Stimulated activated CD4-positive, alpha-beta T cell treated with anti-CD3 and anti-CD28 coated beads, TNF-alpha, amount 100 ng/mL, for 1 hour (primary cell): ENCODE measurements around the gene RNF225.
"Not testable (repeated sequence)": the region's sequence is repeated elsewhere in the genome, so short reads cannot be mapped to it uniquely, and the experiment has no call there.

Source experiments
- DNase-seq, 3 donors: peaks; one replicate each; pipeline ENCODE4 v3.0.0-alpha.2; 2020; ENCODE audit warnings: low read depth in 3 of 3, low spot score in 1 of 3

RNF225 gene

DNA sequence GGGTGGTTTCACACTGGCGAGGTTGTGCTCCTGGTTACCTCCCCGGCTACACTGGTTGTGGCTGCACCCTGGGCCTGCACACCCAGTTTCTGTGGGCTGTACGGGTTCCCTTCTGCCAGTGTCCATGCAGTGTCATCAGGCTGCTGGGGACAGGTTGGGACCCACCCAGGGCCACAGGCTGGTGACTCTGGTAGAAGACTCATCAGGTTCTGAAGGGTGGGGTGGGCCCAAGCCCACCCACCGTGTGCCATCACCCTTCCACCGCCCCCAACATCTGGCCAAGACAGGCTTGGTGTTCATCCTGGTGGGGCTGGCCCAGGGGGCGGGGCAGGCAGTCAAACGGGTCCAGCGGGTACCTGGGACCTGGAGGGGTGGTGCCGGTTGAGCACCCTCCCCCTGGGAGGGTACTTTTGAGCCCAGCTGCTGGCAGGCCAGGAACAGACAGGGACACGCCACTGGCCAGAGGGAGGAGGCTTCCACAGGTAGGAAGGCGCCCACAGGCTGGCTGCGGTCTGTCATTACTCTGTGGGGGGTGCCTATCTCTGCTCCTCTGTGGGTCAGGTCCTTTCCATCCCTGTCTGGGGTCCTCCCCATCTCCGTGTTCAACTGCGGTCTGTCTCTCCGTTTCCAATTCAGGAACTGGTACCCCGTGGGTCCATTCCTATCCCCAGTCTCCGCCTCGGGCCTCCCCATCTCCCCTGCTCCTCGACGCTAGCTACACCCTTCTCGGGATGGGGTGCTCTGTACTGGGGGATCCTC is at the start of gene RNF225:
TSS of gene RNF225 (plus strand) at position 437 of the 759 bp plus-strand sequence. CDS start 434 bp downstream, outside the sequence.
- DNase-seq: no peak

DNA sequence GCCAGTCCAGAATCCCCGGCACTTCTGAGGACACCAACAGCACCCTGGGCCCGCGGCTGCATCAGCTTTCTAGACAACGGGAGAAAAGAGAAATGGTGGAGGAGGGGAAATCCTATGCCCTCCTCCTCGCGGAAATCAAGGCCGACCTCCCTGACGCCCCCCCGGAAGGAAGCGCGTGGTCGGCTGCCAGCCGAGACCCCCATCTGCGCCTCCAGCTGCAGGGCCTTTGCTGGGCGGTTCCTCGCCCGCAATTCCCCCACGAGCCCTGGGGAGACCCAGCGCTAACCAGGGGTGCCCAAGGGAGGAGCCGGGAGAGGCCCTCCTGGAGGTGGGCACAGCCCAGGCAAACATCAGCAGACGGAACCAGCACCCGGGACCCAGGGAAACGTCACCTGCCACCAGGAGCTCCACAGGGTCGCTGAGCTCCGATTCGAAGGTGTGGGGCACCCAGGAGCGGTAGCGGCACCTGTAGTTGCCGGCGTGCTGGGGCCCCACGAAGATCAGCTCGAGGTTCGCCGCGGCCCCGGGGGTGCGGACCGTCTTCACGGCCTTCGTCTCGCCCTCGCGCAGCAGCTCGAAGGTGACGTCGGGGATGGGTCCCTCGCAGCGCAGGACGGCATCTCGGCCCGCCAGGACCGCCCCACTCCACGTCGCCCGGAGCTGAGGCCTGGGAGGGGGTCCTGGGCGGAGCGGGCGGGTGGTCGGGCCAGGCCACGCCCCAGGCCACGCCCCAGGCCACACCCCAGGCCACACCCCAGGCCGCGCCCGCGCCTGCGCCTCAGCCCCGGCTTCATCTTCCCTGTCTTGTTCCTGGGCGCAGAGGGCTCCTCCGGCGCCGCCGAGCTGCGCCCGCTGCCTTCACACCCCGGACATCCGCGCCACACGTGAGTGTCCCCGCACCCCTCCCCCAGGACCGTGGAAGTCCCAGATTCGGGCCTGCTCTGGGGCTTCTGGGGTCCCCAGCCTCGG is 48.2 kb upstream of the RNF225 start:
- DNase-seq: peak; percentile 22 to 47 (median 41)

DNA sequence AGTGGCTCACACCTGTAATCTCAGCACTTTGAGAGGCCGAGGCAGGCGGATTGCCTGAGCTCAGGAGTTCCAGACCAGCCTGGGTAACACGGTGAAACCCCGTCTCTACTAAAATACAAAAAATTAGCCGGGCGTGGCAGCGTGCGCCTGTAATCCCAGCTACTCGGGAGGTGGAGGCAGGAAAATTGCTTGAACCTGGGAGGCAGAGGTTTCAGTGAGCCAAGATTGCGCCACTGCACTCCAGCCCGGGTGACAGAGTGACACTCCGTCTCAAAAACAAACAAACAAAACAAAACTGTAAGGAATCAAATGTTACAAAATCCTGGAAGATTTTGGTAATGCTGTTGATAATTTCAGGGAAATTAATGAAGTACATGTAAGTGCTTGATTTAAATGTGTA is 47.4 kb upstream of the RNF225 start:
- DNase-seq: not testable (repeated sequence)

DNA sequence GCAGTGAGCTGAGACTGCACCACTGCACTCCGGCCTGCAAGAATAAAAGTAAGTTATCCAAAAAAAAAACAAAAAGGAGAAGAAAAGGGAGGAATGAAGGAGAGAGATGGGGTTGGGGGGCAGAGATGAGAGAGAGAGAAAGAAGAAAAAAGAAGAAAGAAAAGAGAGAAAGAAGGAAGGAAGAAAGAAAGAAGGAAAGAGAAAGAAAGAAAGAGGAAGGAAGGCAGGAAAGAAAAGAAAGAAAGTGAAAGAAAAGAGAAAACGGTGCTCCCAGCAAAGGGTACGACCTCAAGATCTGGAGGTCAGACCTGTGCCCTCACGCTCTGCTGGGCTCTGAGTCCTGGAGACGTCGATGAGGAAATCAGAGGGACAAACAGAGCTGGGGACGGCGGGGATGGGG is 45.9 kb upstream of the RNF225 start:
- no peak for DNase-seq

DNA sequence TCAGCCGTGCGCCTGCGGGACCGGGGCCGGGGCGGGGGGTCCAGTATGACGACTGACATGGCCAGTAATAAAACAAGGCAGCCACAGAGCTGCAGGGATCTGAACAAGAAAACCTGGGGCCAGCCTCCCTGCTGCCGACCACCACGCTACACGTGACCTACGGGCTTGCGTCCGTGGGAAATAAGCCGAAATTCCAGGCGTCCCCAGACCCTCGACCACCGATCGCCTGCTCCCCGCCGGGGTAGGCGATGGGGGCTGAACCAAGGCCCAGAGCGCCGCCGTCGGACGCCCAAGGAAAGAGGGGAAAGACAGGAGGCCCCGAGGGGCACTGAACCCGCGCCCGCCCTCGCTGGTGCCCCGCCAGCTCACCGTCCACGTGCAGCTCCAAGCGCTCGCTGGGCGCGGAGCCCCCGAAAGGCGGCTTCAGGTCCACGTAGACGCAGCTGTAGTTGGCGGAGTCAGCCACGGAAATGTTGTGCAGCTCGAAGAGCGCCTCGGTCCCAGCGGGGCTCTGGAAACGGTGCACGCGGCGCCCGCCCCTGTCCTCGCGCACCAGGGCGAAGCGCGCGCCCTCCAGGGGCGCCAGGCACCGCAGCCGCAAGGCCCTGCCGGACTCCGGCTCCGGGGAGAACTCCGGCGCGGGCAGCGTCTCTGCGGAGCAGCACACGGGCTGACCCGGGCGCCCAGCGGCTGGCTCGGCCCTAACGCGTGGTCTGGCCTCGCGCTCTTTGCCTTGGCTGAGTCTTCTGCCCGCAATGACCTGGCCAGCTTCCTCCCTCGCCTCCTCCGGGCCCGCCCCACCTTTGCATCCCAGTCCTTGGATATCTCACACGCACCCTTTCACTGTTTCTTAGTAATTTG is 45.2 kb upstream of the RNF225 start:
- no peak for DNase-seq

DNA sequence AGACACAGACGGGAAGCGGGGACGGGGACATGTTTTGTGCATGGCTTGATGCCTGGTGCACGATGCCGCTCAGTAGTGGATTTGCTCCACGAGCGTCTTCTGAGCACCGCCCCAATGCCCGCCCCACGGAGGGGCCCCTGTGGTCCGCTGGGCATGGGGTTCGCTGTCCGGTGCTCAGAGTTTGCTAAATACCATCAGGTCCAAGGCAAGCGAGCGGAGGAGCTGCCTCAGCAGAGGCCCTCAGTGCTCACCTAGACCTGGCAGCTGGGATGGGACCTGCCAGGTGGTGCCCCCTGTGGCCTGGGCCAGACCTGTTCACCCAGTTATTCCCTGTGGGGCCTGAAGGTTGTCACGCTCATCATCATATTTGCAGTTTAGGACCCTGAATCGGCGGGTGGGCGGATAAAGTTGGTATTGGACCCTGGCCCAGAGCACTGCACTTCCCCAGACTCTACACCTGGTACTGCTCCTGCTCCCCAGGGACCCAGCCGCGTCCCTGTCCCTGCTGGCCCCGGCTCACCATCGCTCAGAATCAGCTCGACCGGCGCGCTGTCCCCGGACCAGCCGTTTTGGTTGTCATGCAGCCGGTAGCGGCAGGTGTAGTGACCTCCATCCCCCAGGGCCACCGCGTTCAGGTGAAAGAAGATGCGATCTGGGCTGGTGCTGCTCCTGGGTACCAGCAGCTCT is 44.4 kb upstream of the RNF225 start:
- DNase-seq: no peak

DNA sequence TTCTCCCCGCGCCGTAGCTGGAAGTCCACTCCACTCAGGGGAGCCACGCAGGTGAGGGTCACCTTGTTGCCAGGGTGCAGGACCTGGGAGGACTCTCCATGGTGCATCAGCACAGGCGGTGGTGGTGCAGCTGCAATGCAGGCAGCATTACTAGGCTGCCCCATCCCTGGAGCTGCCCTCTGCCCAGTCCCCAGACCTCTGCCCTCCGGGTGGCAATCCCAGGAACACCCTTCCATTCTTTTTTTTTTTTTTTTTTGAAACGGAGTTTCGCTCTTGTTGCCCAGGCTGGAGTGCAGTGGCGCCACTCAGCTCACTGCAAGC is 43.9 kb upstream of the RNF225 start:
- no peak for DNase-seq

DNA sequence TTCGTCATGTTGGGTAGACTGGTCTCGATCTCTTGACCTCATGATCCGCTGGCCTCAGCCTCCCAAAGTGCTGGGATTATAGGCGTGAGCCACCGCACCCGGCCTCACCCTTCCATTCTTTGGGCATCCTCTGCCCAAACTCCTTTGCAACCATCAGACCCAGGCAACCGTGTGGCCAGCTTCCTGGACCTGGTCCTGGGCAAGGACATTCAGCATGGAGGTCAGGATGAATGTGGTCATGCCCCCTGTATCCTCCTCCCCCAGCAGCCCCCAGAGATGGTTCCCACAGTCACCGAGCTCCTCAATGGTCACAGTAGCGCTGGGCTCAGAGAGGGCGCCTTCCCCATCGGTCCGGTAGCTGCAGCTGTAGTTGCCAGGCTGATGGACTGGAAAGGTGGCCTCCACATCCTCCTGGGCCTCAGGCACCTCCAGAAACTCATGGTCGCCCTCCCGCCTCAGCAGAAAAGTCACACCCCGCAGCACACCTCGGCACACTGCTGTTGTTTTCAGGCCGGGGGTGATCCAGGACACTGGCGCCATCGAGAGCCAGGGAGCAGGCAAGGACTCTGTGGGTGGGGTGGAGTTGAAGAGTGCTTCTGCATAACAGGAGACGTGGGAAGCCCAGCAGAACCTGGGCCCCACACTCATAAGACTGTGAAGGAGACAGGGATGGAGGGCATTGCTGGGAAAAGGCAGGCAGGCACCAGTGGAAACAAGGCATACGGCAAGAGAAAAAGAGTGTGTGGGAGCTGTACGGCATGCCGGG is 43.3 kb upstream of the RNF225 start:
- DNase-seq: no peak

DNA sequence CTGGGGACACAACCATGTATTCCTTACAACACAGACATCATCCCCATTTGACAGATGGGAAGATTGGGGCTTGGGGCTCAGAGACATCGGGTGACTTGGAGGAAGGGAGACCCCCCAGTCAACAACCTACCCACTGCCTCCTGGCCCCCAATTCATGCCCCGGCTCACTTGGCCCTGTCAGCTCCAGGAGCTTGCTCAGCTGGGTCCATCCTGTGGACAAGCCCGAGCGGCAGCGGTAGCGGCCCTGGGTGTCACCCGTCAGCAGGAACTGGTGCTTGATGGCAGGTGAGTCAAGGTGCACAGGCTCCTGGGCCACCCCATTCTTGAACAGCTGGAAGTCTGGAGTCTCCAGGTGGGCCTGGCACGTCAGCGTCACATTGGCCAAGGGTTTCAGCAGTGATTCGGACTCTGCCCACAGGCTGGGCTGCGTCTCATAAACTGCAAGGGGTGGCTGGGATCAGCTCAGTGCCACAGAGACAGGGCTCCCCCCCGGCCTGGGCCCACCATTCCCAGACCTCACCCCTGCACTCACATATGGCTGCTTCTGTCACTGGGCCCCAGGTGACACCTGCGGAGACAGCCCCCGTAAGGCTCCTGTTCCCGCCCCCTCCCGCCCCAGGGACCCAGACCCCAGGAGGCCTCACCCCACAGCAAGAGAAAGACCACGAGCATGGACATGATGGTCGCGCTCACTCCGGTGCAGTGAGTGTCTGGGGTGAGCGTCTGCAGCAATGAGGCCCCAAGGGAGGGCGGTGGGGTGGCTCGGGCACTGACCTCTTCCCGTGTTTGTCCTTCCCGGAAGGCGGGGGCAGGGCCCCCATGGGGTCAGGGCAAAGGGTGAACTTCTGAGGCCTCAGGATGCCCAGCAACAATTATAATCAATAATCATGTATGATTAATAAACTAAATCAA is 42.4 kb upstream of the RNF225 start, which contains the start of gene A1BG:
TSS of gene A1BG (minus strand) at position 733 of the 912 bp plus-strand sequence. CDS start at position 678, 55 bp downstream.
- DNase-seq: no peak

DNA sequence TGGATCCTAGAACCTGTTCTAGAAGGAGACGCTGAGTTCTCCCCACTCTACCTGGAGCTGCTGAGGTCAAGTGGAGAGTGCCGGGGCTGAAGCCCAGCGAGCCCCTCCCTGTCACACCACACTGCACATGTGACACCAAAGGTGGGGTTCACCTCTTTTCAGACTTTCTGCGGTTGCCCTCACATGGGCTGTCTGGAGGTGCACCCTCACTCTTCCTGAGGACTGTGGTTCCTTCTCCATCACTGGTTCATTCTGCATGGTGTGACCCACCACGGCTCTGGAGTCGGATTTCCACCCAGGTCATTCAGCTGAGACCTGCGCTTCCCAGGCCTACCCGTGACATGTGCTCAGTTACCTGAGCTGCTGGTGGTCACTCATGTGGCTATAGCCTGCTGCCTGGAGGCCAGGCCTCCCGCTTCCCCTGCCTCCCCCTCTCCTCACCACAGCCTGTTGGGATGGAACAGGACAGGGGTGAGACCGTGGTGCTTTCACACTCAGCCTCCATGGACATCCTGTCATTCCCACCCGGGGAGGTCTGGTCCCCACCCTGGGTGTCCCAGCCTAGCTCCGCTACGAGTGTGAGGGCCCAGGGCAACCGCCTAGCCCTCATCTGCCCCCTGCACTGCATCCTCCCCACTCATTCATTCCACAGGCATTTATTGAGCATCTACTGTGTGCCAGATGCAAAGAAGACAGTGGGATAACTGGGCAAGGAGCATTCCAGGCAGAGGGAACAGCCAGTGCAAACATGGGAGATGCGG is 41.6 kb upstream of the RNF225 start:
- DNase-seq: no peak

DNA sequence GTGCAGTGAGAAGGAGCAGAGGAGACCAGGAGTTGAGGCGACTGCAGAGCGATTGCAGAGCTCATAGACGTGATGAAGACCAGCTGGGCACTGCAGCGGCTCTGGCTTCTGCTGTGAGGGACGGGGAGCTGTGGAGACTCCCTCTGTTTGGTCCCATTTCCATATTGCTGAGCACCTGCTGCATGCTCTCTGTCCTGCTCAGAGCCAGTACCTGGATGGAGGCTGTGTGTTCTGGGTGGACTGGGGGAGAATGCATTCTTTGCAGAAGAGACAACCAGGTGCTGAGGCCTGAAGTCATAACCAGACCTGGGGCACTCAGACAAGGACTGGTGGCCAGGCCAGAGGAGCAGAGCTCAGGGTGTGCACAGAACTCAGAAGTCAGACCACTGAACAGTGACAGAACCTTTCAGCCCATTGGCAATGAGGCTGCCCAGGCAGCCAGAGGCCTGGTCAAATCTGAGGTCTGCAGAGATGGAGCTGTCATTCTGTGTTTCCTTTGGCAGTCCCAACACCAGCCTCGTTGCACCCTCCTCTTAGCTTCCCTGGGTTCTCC is 40.9 kb upstream of the RNF225 start:
- DNase-seq: no peak

DNA sequence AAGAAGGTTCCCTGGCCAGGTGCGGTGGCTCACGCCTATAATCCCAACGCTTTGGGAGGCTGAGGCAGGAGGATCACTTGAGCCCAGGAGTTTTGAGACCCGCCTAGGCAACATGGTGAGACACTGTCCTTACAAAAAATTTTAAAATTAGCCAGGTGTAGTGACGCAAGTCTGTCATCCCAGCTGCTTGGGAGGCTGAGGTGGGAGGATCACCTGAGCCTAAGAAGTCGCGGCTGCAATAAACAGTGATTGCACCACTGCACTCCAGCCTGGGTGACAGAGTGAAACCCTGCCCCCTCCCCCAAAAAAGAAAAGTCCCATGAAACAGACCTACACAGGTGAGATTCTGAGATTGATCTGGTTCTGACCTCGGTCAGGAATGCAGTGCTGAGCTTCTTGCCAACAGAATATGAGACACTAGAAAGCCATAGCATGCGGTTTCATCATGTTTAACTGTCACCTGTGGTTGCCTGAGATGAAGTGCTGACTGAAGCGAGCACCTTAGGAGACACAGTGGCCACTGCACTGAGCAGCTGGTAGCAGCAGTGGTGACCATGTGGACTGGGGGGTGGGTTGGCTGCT is 40.1 kb upstream of the RNF225 start:
- no peak for DNase-seq

DNA sequence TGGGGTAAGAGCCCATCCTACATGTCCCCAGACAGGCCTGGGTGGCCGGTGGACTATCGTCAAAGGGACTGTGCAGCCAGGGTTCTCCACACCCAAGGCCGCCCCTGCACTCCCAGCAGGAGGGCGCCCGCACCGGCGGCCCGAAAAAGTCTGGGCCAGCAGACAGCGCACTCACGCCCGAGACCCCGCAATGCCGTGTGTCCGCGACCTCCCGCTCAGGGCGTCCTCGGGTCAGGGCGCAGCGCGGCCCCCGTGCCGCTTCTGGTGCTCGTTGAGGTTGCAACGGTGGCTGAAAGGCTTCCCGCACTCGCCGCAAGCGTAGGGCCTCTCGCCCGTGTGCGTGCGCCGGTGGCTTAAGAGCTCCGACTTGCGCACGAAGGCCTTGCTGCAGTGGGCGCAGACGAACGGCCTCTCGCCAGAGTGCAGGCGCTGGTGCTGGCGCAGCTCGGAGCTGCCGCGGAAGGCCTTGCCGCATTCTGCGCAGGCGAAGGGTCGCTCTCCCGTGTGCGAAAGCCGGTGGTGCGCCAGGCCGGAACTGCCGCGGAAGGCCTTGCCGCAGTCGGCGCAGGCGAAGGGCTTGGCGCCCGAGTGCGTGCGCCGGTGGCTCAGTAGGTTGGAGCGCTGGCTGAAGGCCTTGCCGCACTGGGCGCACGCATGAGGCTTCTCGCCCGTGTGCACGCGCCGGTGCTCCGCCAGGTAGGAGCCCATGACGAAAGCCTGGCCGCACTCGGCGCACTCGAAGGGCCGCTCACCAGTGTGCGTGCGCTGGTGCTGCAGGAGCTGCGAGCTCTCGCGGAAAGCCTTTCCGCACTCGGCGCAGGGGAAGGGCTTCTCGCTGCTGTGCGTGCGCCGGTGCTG is 39.3 kb upstream of the RNF225 start:
- DNase-seq: peak in 1 of 3 donors; percentile 14

DNA sequence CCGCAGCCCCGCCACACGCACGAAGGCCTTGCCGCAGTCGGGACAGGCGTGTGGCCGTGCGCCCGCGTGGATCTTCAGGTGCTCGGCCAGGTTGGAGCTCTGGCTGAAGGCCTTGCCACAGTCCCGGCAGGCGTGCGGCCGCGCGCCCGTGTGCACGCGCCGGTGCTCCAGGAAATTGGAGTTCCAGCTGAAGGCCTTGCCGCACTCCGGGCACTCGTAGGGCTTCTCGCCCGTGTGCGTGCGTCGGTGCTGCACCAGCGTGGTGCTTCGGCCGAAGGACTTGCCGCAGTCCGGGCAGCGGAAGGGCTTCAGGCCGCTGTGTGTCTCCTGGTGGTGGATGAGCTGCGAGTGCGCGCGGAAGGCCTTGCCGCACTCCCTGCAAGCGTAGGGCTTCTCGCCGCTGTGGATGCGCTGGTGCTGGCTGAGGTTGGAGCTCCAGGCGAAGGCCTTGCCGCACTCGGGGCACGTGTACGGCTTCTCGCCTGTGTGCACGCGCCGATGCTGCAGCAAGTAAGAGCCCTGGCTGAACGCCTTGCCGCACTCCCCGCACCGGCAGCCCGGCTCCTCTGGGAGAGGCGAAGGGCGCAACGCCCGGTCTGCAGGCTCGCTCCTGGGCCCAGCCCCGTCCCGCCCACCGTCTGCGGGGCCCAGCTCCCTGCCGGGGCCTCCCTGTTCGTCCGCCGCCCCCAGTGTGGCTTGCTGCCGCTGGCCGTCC is 38.5 kb upstream of the RNF225 start:
- no peak for DNase-seq

DNA sequence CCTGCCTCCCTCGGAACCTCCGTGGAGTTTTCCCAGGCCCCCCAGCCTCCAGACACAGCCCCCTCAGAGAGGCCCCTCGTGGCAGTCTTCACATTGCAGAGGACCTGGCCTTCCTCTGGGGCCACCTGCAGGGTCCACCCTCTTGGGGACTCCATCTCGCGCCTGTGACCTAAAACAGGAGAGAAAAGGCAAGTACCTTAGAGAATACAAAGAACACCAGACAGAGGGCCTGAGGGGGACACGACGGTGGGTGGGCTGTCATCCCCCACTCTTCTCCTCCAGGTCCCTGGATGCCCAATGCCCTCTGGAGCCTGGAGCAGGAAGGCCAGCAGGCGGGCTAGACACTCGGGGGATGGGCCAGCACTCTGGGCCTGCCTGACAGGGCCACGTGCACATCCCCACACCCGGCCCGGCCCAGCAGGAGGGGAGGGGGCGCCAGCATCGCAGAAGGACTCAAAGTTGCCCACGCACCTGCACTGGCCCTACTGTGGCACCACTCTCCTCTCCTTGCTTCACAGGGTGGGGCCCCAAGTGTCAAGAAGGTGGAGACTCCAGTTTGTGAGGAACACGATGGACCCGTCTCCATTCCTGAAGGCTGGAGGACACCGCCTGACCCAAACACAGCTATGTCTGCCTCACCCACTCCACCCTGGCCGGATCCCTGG is 37.8 kb upstream of the RNF225 start:
- DNase-seq: no peak
